IMR-90 (cell line): ENCODE results near the gene GLCCI1. TPM values are rescaled to one million over a fixed set of nuclear protein-coding genes. Genes with fewer than 3 reads are reported as not detected.
A peak's percentile ranks its signal among the peaks of the same experiment; 100 is the strongest.

Experiments
- ATAC-seq: fragments of 200-7000 bp; cut with Tn5 transposase; 2 replicates; pipeline ENCODE4 v1.9.1; 2020; ENCODE audit warnings: low read depth, mild to moderate bottlenecking, moderate library complexity
- BruUV-seq: library from RNA; stranded (reverse); fragments of 400-500 nt; replicated peaks from 2 replicates; lab custom pipeline; 2021; lab: Mats Ljungman, UMichigan
- CTCF ChIA-PET: fragments of 300-600 bp; formaldehyde crosslinking; extraction: SDS; loops from one replicate; lab custom pipeline; 2021; ENCODE audit warnings: antibody characterized with exemption; lab: Yijun Ruan, JAX
- POLR2A ChIA-PET: fragments of 300-600 bp; sonication (Branson Sonifier 250); formaldehyde crosslinking; loops from one replicate; lab custom pipeline; 2022; ENCODE audit warnings: antibody characterized with exemption; ENCODE audit not compliant: unreplicated experiment; lab: Charles Lee
- DNase-seq: peaks from one replicate; pipeline ENCODE4 v3.0.0; 2013
- H2AFZ ChIP-seq: replicated peaks from 2 replicates; pipeline ENCODE3; 2013; ENCODE audit warnings: low read length, mild to moderate bottlenecking; ENCODE audit not compliant: poor library complexity
- H2AK5ac ChIP-seq: 2 replicates; pipeline ENCODE4 v1.6.1; 2013; ENCODE audit warnings: low read depth, low read length, inconsistent platforms
- H2AK9ac ChIP-seq: replicated peaks from 2 replicates; pipeline ENCODE3; 2013; ENCODE audit warnings: mild to moderate bottlenecking, low read depth, low read length, moderate library complexity; ENCODE audit not compliant: poor library complexity
- H2BK120ac ChIP-seq: 2 replicates; pipeline ENCODE4 v1.6.1; 2013; ENCODE audit warnings: low read depth, low read length, inconsistent platforms
- H2BK15ac ChIP-seq: 3 replicates; pipeline ENCODE4 v1.6.1; 2013; ENCODE audit warnings: low read depth, low read length, inconsistent platforms
- H2BK20ac ChIP-seq: 2 replicates; pipeline ENCODE4 v1.6.1; 2013; ENCODE audit warnings: low read depth, mild to moderate bottlenecking, inconsistent platforms, low read length, moderate library complexity
- H2BK5ac ChIP-seq: 2 replicates; pipeline ENCODE4 v1.6.1; 2013; ENCODE audit warnings: mild to moderate bottlenecking, low read depth, low read length, inconsistent platforms; ENCODE audit not compliant: poor library complexity, severe bottlenecking
- H3K14ac ChIP-seq: replicated peaks from 2 replicates; pipeline ENCODE4 v1.6.1; 2013; ENCODE audit warnings: low read depth, low read length, inconsistent platforms
- H3K18ac ChIP-seq: 2 replicates; pipeline ENCODE4 v1.6.1; 2013; ENCODE audit warnings: low read depth, low read length, control low read depth
- H3K23ac ChIP-seq: 2 replicates; pipeline ENCODE4 v1.6.1; 2013; ENCODE audit warnings: low read depth, low read length, inconsistent platforms
- H3K27ac ChIP-seq: 2 replicates; pipeline ENCODE4 v1.5.1; 2013; ENCODE audit warnings: mild to moderate bottlenecking, control low read depth, low read length; ENCODE audit not compliant: insufficient read depth
- H3K27me3 ChIP-seq: 2 replicates; pipeline ENCODE4 v1.6.1; 2013; ENCODE audit warnings: low read length; ENCODE audit not compliant: control insufficient read depth, insufficient read depth
- H3K36me3 ChIP-seq: 2 replicates; pipeline ENCODE4 v1.6.1; 2013; ENCODE audit warnings: low read length, mixed read lengths; ENCODE audit not compliant: control insufficient read depth, insufficient read depth
- H3K4ac ChIP-seq: 2 replicates; pipeline ENCODE4 v1.6.1; 2013; ENCODE audit warnings: low read depth, low read length, inconsistent platforms
- H3K4me1 ChIP-seq: 2 replicates; pipeline ENCODE4 v1.6.1; 2013; ENCODE audit warnings: low read length, mixed read lengths; ENCODE audit not compliant: control insufficient read depth, insufficient read depth
- H3K4me2 ChIP-seq: 2 replicates; pipeline ENCODE4 v1.6.1; 2013; ENCODE audit warnings: low read depth, mild to moderate bottlenecking, control low read depth, low read length, moderate library complexity
- H3K4me3 ChIP-seq: 2 replicates; pipeline ENCODE4 v1.5.1; 2013; ENCODE audit warnings: low read depth, mild to moderate bottlenecking, control low read depth, low read length, moderate library complexity; ENCODE audit not compliant: insufficient read depth
- H3K56ac ChIP-seq: 2 replicates; pipeline ENCODE4 v1.6.1; 2013; ENCODE audit warnings: low read length, inconsistent platforms; ENCODE audit not compliant: insufficient read depth; ENCODE audit errors: extremely low read depth
- H3K79me1 ChIP-seq, 2 experiments: 2 replicates each; pipeline ENCODE4 v1.6.1; 2013; ENCODE audit warnings: low read length in 2 of 2, inconsistent platforms in 1 of 2, low read depth in 1 of 2
- H3K9ac ChIP-seq: 2 replicates; pipeline ENCODE4 v1.6.1; 2013; ENCODE audit warnings: low read depth, low read length, control low read depth
- H3K9me1 ChIP-seq: 2 replicates; pipeline ENCODE4 v1.6.1; 2013; ENCODE audit warnings: low read length, inconsistent platforms; ENCODE audit not compliant: insufficient read depth
- H3K9me3 ChIP-seq: 2 replicates; pipeline ENCODE4 v1.6.1; 2013; ENCODE audit warnings: low read length; ENCODE audit not compliant: control insufficient read depth, insufficient read depth
- H4K20me1 ChIP-seq: 2 replicates; pipeline ENCODE4 v1.6.1; 2013; ENCODE audit warnings: low read length, inconsistent platforms; ENCODE audit not compliant: insufficient read depth
- H4K5ac ChIP-seq: 2 replicates; pipeline ENCODE4 v1.6.1; 2013; ENCODE audit warnings: mild to moderate bottlenecking, low read depth, low read length, control low read depth
- H4K8ac ChIP-seq, 2 experiments: 2 replicates each; pipeline ENCODE4 v1.6.1; 2013; ENCODE audit warnings: low read depth in 2 of 2, low read length in 2 of 2, control low read depth in 1 of 2, inconsistent platforms in 1 of 2
- H4K91ac ChIP-seq: 2 replicates; pipeline ENCODE4 v1.6.1; 2013; ENCODE audit warnings: low read depth, low read length, inconsistent platforms; ENCODE audit not compliant: insufficient read depth
- BHLHE40 ChIP-seq: fragments of 150-350 bp; IDR thresholded peaks from 2 replicates; pipeline ENCODE4 v1.6.1; 2016; ENCODE audit warnings: mild to moderate bottlenecking, low read depth, low read length
- CEBPB ChIP-seq: IDR thresholded peaks from 2 replicates; pipeline ENCODE4 v1.6.1; 2012; ENCODE audit warnings: low read depth, low read length, improper control_type of control experiment
- CHD1 ChIP-seq: IDR thresholded peaks from 2 replicates; pipeline ENCODE4 v1.6.1; 2012; ENCODE audit warnings: low read depth, low read length, improper control_type of control experiment
- FOS ChIP-seq: fragments of 150-350 bp; IDR thresholded peaks from 2 replicates; pipeline ENCODE4 v1.6.1; 2016; ENCODE audit warnings: low read depth, low read length
- MAFK ChIP-seq: IDR thresholded peaks from 2 replicates; pipeline ENCODE4 v1.6.1; 2012; ENCODE audit warnings: low read depth, low read length, improper control_type of control experiment
- MAZ ChIP-seq: IDR thresholded peaks from 2 replicates; pipeline ENCODE4 v1.6.1; 2012; ENCODE audit warnings: low read depth, mild to moderate bottlenecking, low read length, improper control_type of control experiment, moderate library complexity, borderline replicate concordance
- MXI1 ChIP-seq: IDR thresholded peaks from 2 replicates; pipeline ENCODE4 v1.6.1; 2012; ENCODE audit warnings: low read depth, mild to moderate bottlenecking, low read length, moderate library complexity, borderline replicate concordance
- NFE2L2 ChIP-seq: fragments of 150-350 bp; IDR thresholded peaks from 2 replicates; pipeline ENCODE4 v1.6.1; 2016; ENCODE audit warnings: low read depth, mild to moderate bottlenecking, low read length
- POLR2A ChIP-seq: IDR thresholded peaks from 2 replicates; pipeline ENCODE4 v1.6.1; 2012; ENCODE audit warnings: mild to moderate bottlenecking, low read depth, low read length
- RAD21 ChIP-seq: IDR thresholded peaks from 2 replicates; pipeline ENCODE4 v1.6.1; 2012; ENCODE audit warnings: low read length, improper control_type of control experiment
- RCOR1 ChIP-seq: IDR thresholded peaks from 2 replicates; pipeline ENCODE4 v1.6.1; 2012; ENCODE audit warnings: mild to moderate bottlenecking, low read length, improper control_type of control experiment; ENCODE audit not compliant: insufficient replicate concordance
- SMC3 ChIP-seq: fragments of 150-350 bp; IDR thresholded peaks from 2 replicates; pipeline ENCODE4 v1.6.1; 2016; ENCODE audit warnings: low read depth, mild to moderate bottlenecking, antibody characterized with exemption, low read length, moderate library complexity
- WGBS, 2 experiments: methylation state at CpG; one replicate each; pipeline versions ENCODE4 v1.1.5 to v1.1.7; 2013; ENCODE audit warnings: missing lambda C conversion rate in 2 of 2; ENCODE audit not compliant: insufficient read length in 1 of 2; ENCODE audit errors: extremely low coverage in 2 of 2; 5-methylcytosine and 5-hydroxymethylcytosine counted together
- dilution Hi-C: fragments of 300-500 bp; cut with HindIII; formaldehyde crosslinking; loops from one replicate; pipeline ENCODE4 v1.14.3; 2018; ENCODE audit warnings: low sequenced_read_pairs; ENCODE audit not compliant: unreplicated experiment
- in situ Hi-C: fragments of 300-500 bp; cut with MboI; formaldehyde crosslinking; loops from 3 replicates; pipeline ENCODE4 v1.14.3; 2019; ENCODE audit warnings: low sequenced_read_pairs, inconsistent platforms, mixed read lengths
- intact Hi-C: fragments of 100-400 bp; cut with micrococcal nuclease; formaldehyde crosslinking; loops from 2 replicates; pipeline ENCODE4 v1.10.0; 2022
- polyA plus RNA-seq, 3 experiments: library from polyadenylated mRNA; depleted of rRNA; stranded (reverse); fragments of >200 nt; gene quantifications; 2 replicates each; pipeline ENCODE4 v1.2.3, GENCODE V29; 2012; ENCODE audit warnings: low replicate concordance in 1 of 3
- total RNA-seq: library from RNA; depleted of rRNA; stranded (reverse); fragments of >200 nt; gene quantifications from 2 replicates; pipeline ENCODE4 v1.2.3, GENCODE V29; 2012
- TF ChIP-seq, protein P1 (sequence below): fragments of 150-350 bp; IDR thresholded peaks from 2 replicates; pipeline ENCODE4 v1.6.1; 2016; ENCODE audit warnings: low read depth, mild to moderate bottlenecking, low read length, moderate library complexity, borderline replicate concordance
- TF ChIP-seq, protein P2 (sequence below): conservative IDR thresholded peaks from 2 replicates; pipeline ENCODE4 v1.5.1; 2012; ENCODE audit warnings: mild to moderate bottlenecking, low read depth, low read length, improper control_type of control experiment
- TF ChIP-seq, protein P3 (sequence below): fragments of 150-350 bp; IDR thresholded peaks from 2 replicates; pipeline ENCODE4 v1.6.1; 2017; ENCODE audit warnings: mild to moderate bottlenecking, antibody characterized with exemption, low read length, low read depth

GLCCI1 gene
- total and polyA plus RNA-seq, 2 of the 4 experiments (the other 2 are of a cell fraction): 4.1 to 6.2 TPM

GRCh38 chr7:7977774-7978173 is 9.2 kb downstream of the GLCCI1 start:
- Histone ChIP-seq H3K27me3 (no peaks in the 10 kb centered on the region), H3K9me1 (no peaks in the 10 kb centered on the region), H2BK5ac (no peak overlapping the region), H2BK120ac (no peak overlapping the region), H3K56ac (no peak overlapping the region), H4K20me1 (peaks cover 4% of the 10 kb centered on the region; the same call in 1 of the 2 replicates), H3K4me2 (no peak overlapping the region), H4K91ac (no peak overlapping the region), H3K27ac (no peak overlapping the region), H3K4me3 (no peak overlapping the region), H2BK15ac (no peak overlapping the region), H3K4me1 (no peaks in the 10 kb centered on the region; the same call in 1 of the 2 replicates), H2AK9ac (no peak overlapping the region), H3K18ac (no peak overlapping the region), H2BK20ac (no peak overlapping the region), H2AK5ac (no peak overlapping the region), H3K23ac (no peak overlapping the region), H3K4ac (no peak overlapping the region), H4K5ac (no peak overlapping the region), H3K14ac (0 out of 2 replicates have a peak overlapping the region, but pooled peaks have one; percentile 3), H3K36me3 (no peaks in the 10 kb centered on the region), H3K79me1 (peaks cover 16 to 39% of the 10 kb centered on the region in 2 experiments; a peak in 3 of 4 replicates), H2AFZ (no peak overlapping the region), H3K9ac (no peak overlapping the region), H3K9me3 (no peaks in the 10 kb centered on the region), H4K8ac (no peak overlapping the region)
- dilution Hi-C loops: no loop called here
- in situ Hi-C loops: loop anchor here (10.0 kb wide), 1 partner anchor 293 kb away; no protein-coding TSS in a partner anchor
- TF ChIP-seq, protein P1, sequence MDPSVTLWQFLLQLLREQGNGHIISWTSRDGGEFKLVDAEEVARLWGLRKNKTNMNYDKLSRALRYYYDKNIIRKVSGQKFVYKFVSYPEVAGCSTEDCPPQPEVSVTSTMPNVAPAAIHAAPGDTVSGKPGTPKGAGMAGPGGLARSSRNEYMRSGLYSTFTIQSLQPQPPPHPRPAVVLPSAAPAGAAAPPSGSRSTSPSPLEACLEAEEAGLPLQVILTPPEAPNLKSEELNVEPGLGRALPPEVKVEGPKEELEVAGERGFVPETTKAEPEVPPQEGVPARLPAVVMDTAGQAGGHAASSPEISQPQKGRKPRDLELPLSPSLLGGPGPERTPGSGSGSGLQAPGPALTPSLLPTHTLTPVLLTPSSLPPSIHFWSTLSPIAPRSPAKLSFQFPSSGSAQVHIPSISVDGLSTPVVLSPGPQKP: no peak
- TF ChIP-seq MAFK (no peak), RCOR1 (no peak), FOS (no peak), SMC3 (no peak), CHD1 (no peak), NFE2L2 (no peak), POLR2A (no peak), BHLHE40 (no peak), MAZ (no peak), MXI1 (no peak), RAD21 (no peak), CEBPB (no peak)
- TF ChIP-seq, protein P2, sequence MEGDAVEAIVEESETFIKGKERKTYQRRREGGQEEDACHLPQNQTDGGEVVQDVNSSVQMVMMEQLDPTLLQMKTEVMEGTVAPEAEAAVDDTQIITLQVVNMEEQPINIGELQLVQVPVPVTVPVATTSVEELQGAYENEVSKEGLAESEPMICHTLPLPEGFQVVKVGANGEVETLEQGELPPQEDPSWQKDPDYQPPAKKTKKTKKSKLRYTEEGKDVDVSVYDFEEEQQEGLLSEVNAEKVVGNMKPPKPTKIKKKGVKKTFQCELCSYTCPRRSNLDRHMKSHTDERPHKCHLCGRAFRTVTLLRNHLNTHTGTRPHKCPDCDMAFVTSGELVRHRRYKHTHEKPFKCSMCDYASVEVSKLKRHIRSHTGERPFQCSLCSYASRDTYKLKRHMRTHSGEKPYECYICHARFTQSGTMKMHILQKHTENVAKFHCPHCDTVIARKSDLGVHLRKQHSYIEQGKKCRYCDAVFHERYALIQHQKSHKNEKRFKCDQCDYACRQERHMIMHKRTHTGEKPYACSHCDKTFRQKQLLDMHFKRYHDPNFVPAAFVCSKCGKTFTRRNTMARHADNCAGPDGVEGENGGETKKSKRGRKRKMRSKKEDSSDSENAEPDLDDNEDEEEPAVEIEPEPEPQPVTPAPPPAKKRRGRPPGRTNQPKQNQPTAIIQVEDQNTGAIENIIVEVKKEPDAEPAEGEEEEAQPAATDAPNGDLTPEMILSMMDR: no peak
- TF ChIP-seq, protein P3, sequence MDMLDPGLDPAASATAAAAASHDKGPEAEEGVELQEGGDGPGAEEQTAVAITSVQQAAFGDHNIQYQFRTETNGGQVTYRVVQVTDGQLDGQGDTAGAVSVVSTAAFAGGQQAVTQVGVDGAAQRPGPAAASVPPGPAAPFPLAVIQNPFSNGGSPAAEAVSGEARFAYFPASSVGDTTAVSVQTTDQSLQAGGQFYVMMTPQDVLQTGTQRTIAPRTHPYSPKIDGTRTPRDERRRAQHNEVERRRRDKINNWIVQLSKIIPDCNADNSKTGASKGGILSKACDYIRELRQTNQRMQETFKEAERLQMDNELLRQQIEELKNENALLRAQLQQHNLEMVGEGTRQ: no peak
- intact Hi-C loops: no loop called here
- ChIA-PET POLR2A (no interaction called here), CTCF (no interaction called here)
- peak; percentile 55 for DNase-seq
- peak; percentile 59 for ATAC-seq
- WGBS, 2 experiments: no CpG with 5 or more reads among the region's 2 CpGs
- BruUV-seq: no TSS peak
